ENCODE results near the gene H2BW1. TPM values are rescaled to one million over a fixed set of nuclear protein-coding genes. Genes with fewer than 3 reads are reported as not detected.
"Not testable (repeated sequence)": the region's sequence is repeated elsewhere in the genome, so short reads cannot be mapped to it uniquely, and the experiment has no call there.

The H2BW1 gene
- total RNA-seq, 1 donor from 2014 or later, result not detected

GRCh38 chrX:103999234-103999633 is 14.3 kb downstream of the H2BW1 start:
- intact Hi-C loops (cut with DNase I), result no loop called here
- no peaks in the 10 kb centered on the region for H3K27me3 ChIP-seq

GRCh38 chrX:103983508-103983907 is 30.0 kb downstream of the H2BW1 start:
- intact Hi-C loops (cut with DNase I); DNase-seq (ENCODE audit: extremely low spot score in 2 of 2): not testable (repeated sequence)

More at GRCh38 chrX:103999234-103999633, 14.3 kb downstream of the H2BW1 start:
- no peak for DNase-seq (ENCODE audit: extremely low spot score in 2 of 2)
- H3K4me3 ChIP-seq, result no peak overlapping the region
- H3K9me3 ChIP-seq, result no peaks in the 10 kb centered on the region
- H3K27ac ChIP-seq, result no peak overlapping the region
- no peaks in the 10 kb centered on the region for H3K36me3 ChIP-seq
- no peaks in the 10 kb centered on the region for H3K4me1 ChIP-seq
- TF ChIP-seq CTCF (IDR thresholded peaks at IDR 0.05), result no peak
- TF ChIP-seq POLR2A (IDR thresholded peaks at IDR 0.05), result no peak
- TF ChIP-seq POLR2AphosphoS5 (IDR thresholded peaks at IDR 0.05; ENCODE audit: insufficient read depth in 1 of 2, low read depth in 1 of 2), result no peak

DNA sequence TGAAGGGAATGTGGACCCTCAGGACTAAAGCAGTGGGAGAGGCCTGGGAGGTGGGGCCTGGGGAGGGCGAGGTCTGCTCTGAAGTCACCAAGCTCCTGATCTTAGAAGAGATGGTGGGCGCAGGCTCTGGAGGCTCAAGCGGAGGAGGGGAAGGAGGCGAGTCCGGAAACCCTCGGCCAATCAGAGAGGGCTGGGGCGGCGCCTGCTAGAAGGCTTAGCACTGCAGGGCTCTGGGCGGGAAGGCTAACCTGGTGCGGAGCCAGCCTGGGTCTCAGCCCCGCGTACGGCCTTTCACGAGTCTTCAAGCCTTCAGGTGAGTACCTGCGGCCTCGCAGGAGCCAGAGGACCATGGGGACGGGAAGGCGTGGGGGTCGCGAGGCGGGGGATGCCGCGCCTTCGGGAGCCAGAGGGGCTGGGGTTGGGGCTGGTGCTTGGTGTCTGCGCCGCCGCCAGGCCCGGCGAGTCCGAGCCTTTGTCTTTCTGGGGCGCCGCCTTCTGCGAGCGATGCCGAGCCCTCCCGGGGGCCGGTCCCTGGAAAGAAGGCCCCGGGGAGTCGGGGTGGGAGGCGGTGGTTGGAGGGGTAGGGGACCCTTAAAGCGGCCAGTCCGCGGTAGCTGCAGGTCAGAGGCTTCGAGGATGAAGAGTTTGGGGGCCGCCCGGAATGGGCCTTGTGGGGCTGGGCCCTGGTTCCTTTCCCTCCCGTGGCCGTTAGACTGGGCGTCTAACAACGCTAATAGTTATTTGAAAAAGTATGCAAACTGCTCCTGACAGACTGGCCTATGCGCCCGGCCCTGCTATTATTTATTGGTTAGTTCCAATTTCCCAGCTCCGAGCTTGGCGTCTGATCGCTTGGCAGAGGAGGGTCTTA is 50.9 kb downstream of the H2BW1 start, which contains the start of gene TMSB15B:
Gene TMSB15B (plus strand): TSS at position 217 of the 868 bp plus-strand sequence.
- intact Hi-C loops (cut with DNase I); H3K36me3 ChIP-seq; H3K4me3 ChIP-seq; H3K4me1 ChIP-seq; H3K27me3 ChIP-seq; DNase-seq (ENCODE audit: extremely low spot score in 2 of 2); H3K27ac ChIP-seq; H3K9me3 ChIP-seq: not testable (repeated sequence)

More at GRCh38 chrX:103983508-103983907, 30.0 kb downstream of the H2BW1 start:
- not testable (repeated sequence) for H3K9me3 ChIP-seq, H3K27me3 ChIP-seq, H3K27ac ChIP-seq, H3K4me1 ChIP-seq, H3K4me3 ChIP-seq, H3K36me3 ChIP-seq

Other genes with a start within 250 kb of the H2BW1 start
- 8.8 TPM for gene PLP1, start 236.9 kb downstream of the H2BW1 start, total RNA-seq
- 0.98 TPM for gene RAB9B, start 181.5 kb downstream of the H2BW1 start, total RNA-seq
- 7.9 TPM for gene TMSB15B, start 51.1 kb downstream of the H2BW1 start, total RNA-seq
- not detected for gene H2BW2, start 26.2 kb upstream of the H2BW1 start, total RNA-seq
- gene TMSB15C, start 62.5 kb upstream of the H2BW1 start, total RNA-seq, result 4.7 TPM
- gene ZCCHC18, start 98.8 kb upstream of the H2BW1 start, total RNA-seq, result 1.2 TPM
- 43.0 TPM for gene SLC25A53, start 143.3 kb upstream of the H2BW1 start, total RNA-seq
- 15.0 TPM for gene FAM199X, start 152.7 kb upstream of the H2BW1 start, total RNA-seq
- gene ESX1, start 241.2 kb upstream of the H2BW1 start, total RNA-seq, result not detected